Loucy (cell line): ENCODE measurements around the gene PPP1R3A.
"Not testable (repeated sequence)": the region's sequence is repeated elsewhere in the genome, so short reads cannot be mapped to it uniquely, and the experiment has no call there.

Experiments used
- H2AFZ ChIP-seq: fragments of 200-600 bp; sonication (generic); 2 replicates; pipeline ENCODE4 v1.6.0; 2016; ENCODE audit warnings: antibody characterized with exemption, mild to moderate bottlenecking, low read length, moderate library complexity
- H3F3A ChIP-seq: fragments of 200-600 bp; 2 replicates; pipeline ENCODE4 v1.6.0; 2016; ENCODE audit warnings: antibody characterized with exemption, low read depth, mild to moderate bottlenecking
- H3K27me3 ChIP-seq: fragments of 200-600 bp; sonication (generic); 2 replicates; pipeline ENCODE4 v1.6.1; 2014; ENCODE audit warnings: low read length, mild to moderate bottlenecking; ENCODE audit not compliant: insufficient read depth, poor library complexity, severe bottlenecking
- H3K36me3 ChIP-seq: fragments of 200-600 bp; sonication (generic); 2 replicates; pipeline ENCODE4 v1.6.1; 2016; ENCODE audit warnings: low read length; ENCODE audit not compliant: insufficient read depth
- H3K4me1 ChIP-seq: fragments of 200-600 bp; sonication (generic); 2 replicates; pipeline ENCODE4 v1.5.1; 2014; ENCODE audit warnings: low read length, mild to moderate bottlenecking; ENCODE audit not compliant: insufficient read depth, poor library complexity, severe bottlenecking
- H3K4me2 ChIP-seq: fragments of 200-600 bp; sonication (generic); 2 replicates; pipeline ENCODE4 v1.6.0; 2014; ENCODE audit warnings: antibody characterized with exemption, low read length, low read depth, mild to moderate bottlenecking; ENCODE audit not compliant: poor library complexity, severe bottlenecking
- H3K4me3 ChIP-seq: fragments of 200-600 bp; sonication (generic); 2 replicates; pipeline ENCODE4 v1.5.1; 2014; ENCODE audit warnings: low read length, mild to moderate bottlenecking, mixed read lengths; ENCODE audit not compliant: poor library complexity, severe bottlenecking
- H3K79me2 ChIP-seq: fragments of 200-600 bp; sonication (generic); 2 replicates; pipeline ENCODE4 v1.6.1; 2014; ENCODE audit warnings: low read length; ENCODE audit not compliant: insufficient read depth
- H3K9ac ChIP-seq: fragments of 200-600 bp; sonication (generic); 2 replicates; pipeline ENCODE4 v1.6.0; 2014; ENCODE audit warnings: mild to moderate bottlenecking, low read depth, low read length, moderate library complexity; ENCODE audit not compliant: poor library complexity, severe bottlenecking
- H3K9me2 ChIP-seq: fragments of 200-600 bp; sonication (generic); replicated peaks from 2 replicates; pipeline ENCODE4 v1.6.1; 2016; ENCODE audit warnings: low read depth, low read length, mixed read lengths
- H3K9me3 ChIP-seq: fragments of 200-600 bp; sonication (generic); 2 replicates; pipeline ENCODE4 v1.6.1; 2014; ENCODE audit warnings: mild to moderate bottlenecking, antibody characterized with exemption, low read length, low read depth; ENCODE audit not compliant: insufficient read depth
- H4K20me1 ChIP-seq: fragments of 200-600 bp; sonication (generic); 2 replicates; pipeline ENCODE4 v1.6.0; 2014; ENCODE audit warnings: antibody characterized with exemption, low read length, mild to moderate bottlenecking; ENCODE audit not compliant: insufficient read depth, poor library complexity, severe bottlenecking
- EZH2phosphoT487 ChIP-seq: fragments of 200-600 bp; IDR thresholded peaks from 2 replicates; pipeline ENCODE4 v1.6.1; 2018; ENCODE audit warnings: antibody characterized with exemption, mild to moderate bottlenecking, moderate library complexity, borderline replicate concordance
- TF ChIP-seq, protein P1 (sequence below): fragments of 200-600 bp; sonication (generic); conservative IDR thresholded peaks from 2 replicates; pipeline ENCODE4 v1.5.1; 2014; ENCODE audit warnings: mild to moderate bottlenecking, antibody characterized with exemption, low read length

Gene PPP1R3A

DNA sequence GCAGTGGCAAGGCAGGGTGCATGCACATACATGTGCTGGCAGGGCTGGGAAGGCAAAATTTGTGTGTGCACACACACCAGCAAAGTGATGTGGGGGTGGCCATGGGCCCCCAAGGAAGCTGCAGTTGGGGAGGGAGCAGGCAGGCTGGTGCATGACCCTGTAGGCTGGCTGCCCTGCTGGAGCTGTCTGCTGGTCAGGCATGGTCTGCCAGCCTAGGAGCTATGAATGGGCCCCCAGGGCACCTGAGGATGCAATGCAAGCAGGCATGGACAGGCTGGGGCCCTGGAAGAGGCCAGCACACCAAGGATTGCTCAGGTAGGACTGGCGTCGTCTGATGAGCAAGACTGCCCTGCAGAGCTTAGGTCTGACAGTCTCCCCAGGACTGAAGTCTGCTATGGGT lies 18.2 kb upstream of the PPP1R3A start:
- Histone ChIP-seq H3K79me2 (no peaks in the 10 kb centered on the region), H3K36me3 (no peaks in the 10 kb centered on the region), H3F3A (no peaks in the 10 kb centered on the region), H4K20me1 (no peaks in the 10 kb centered on the region), H3K4me1 (no peaks in the 10 kb centered on the region), H3K9me3 (no peaks in the 10 kb centered on the region), H3K9me2 (no peaks in the 10 kb centered on the region), H3K4me3 (no peak overlapping the region), H3K4me2 (no peak overlapping the region), H3K9ac (no peak overlapping the region), H3K27me3 (no peaks in the 10 kb centered on the region), H2AFZ (no peak overlapping the region)
- TF ChIP-seq, protein P1, sequence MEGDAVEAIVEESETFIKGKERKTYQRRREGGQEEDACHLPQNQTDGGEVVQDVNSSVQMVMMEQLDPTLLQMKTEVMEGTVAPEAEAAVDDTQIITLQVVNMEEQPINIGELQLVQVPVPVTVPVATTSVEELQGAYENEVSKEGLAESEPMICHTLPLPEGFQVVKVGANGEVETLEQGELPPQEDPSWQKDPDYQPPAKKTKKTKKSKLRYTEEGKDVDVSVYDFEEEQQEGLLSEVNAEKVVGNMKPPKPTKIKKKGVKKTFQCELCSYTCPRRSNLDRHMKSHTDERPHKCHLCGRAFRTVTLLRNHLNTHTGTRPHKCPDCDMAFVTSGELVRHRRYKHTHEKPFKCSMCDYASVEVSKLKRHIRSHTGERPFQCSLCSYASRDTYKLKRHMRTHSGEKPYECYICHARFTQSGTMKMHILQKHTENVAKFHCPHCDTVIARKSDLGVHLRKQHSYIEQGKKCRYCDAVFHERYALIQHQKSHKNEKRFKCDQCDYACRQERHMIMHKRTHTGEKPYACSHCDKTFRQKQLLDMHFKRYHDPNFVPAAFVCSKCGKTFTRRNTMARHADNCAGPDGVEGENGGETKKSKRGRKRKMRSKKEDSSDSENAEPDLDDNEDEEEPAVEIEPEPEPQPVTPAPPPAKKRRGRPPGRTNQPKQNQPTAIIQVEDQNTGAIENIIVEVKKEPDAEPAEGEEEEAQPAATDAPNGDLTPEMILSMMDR, result no peak
- no peak for TF ChIP-seq EZH2phosphoT487

DNA sequence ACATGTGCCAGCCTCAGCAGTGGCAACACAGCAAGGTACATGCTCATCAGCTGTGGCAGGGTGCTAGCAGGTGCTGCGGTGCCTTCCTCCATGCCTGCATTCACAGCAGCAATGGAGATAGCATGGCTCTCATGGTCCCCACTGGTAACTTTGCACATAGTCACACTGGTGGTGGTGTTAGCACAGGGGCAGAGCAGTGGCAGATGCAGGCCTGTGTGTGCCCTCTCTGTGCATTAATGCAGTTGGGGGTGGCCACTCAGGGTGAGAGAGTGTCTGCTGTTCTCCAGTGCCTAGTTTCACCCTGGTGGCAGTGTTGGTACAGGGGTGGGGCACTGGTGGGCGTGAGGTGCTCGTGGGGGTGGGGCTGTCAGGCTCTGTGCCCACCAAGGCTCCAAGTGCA lies 17.7 kb upstream of the PPP1R3A start:
- Histone ChIP-seq H3K4me2 (no peak overlapping the region), H3F3A (no peaks in the 10 kb centered on the region), H3K4me3 (no peak overlapping the region), H3K4me1 (no peaks in the 10 kb centered on the region), H3K27me3 (no peaks in the 10 kb centered on the region), H3K9me2 (no peaks in the 10 kb centered on the region), H3K79me2 (no peaks in the 10 kb centered on the region), H3K9me3 (no peaks in the 10 kb centered on the region), H4K20me1 (no peaks in the 10 kb centered on the region), H2AFZ (no peak overlapping the region), H3K36me3 (no peaks in the 10 kb centered on the region), H3K9ac (no peak overlapping the region)
- TF ChIP-seq, protein P1, result no peak
- TF ChIP-seq EZH2phosphoT487, result no peak

DNA sequence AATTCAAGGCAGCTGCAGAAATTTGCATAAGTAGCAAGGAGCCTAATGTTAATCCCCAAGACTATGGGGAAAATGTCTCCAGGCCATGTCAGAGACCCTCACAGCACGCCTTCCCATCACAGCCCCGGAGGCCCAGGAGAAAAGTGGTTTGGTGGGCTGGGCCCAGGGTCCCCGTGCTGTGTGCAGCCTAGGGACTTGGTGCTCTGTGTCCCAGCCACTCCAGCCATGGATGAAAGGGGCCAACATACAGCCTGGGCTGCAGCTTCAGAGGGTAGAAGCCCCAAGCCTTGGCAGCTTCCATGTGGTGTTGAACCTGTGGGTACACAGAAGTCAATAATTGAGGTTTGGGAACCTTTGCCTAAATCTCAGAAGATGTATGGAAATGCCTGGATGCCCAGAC lies 10.6 kb upstream of the PPP1R3A start:
- H3K4me1 ChIP-seq, H3K36me3 ChIP-seq, H3K4me2 ChIP-seq, H3K79me2 ChIP-seq, H3K9ac ChIP-seq, H3K4me3 ChIP-seq, H3K9me2 ChIP-seq, H3K27me3 ChIP-seq, H3F3A ChIP-seq, H4K20me1 ChIP-seq, H2AFZ ChIP-seq, H3K9me3 ChIP-seq: not testable (repeated sequence)

- Histone ChIP-seq H3K9ac (no peak overlapping the region), H3K4me2 (no peak overlapping the region), H4K20me1 (no peaks in the 10 kb centered on the region), H3K9me2 (no peaks in the 10 kb centered on the region), H2AFZ (no peak overlapping the region), H3K4me1 (no peaks in the 10 kb centered on the region), H3K79me2 (no peaks in the 10 kb centered on the region), H3K9me3 (no peaks in the 10 kb centered on the region), H3K27me3 (no peaks in the 10 kb centered on the region), H3F3A (no peaks in the 10 kb centered on the region), H3K4me3 (no peak overlapping the region), H3K36me3 (no peaks in the 10 kb centered on the region)
- TF ChIP-seq, protein P1, result no peak
- TF ChIP-seq EZH2phosphoT487, result no peak
Observed at GRCh38 chr7:113928112-113928511, 9.3 kb upstream of the PPP1R3A start.
